H9 (cell line): ENCODE measurements around the gene TPD52L1. TPM values are rescaled to one million over a fixed set of nuclear protein-coding genes. Genes with fewer than 3 reads are reported as not detected.

Experiments
- DNase-seq: peaks from one replicate; pipeline ENCODE4 v3.0.0-alpha.2; 2017
- H2AFZ ChIP-seq: one replicate; pipeline ENCODE4 v1.6.1; 2013; ENCODE audit warnings: mild to moderate bottlenecking, low read length, control low read depth, moderate library complexity
- H2AK5ac ChIP-seq: 2 replicates; pipeline ENCODE4 v1.6.1; 2013; ENCODE audit warnings: low read length, control low read depth, mixed read lengths; ENCODE audit not compliant: insufficient read length
- H2BK120ac ChIP-seq: one replicate; pipeline ENCODE4 v1.6.1; 2013; ENCODE audit warnings: low read depth, mild to moderate bottlenecking, low read length, control low read depth, inconsistent platforms; ENCODE audit not compliant: poor library complexity, severe bottlenecking
- H2BK12ac ChIP-seq: 2 replicates; pipeline ENCODE4 v1.6.1; 2013; ENCODE audit warnings: low read length, control low read depth, mixed read lengths, low read depth; ENCODE audit not compliant: insufficient read length
- H2BK15ac ChIP-seq: 2 replicates; pipeline ENCODE4 v1.6.1; 2013; ENCODE audit warnings: low read depth, low read length, control low read depth
- H2BK20ac ChIP-seq: one replicate; pipeline ENCODE4 v1.6.1; 2013; ENCODE audit warnings: low read depth, mild to moderate bottlenecking, low read length, control low read depth, inconsistent platforms; ENCODE audit not compliant: poor library complexity, severe bottlenecking
- H2BK5ac ChIP-seq: 2 replicates; pipeline ENCODE4 v1.6.1; 2013; ENCODE audit warnings: low read length, control low read depth, mixed read lengths; ENCODE audit not compliant: insufficient read length
- H3K14ac ChIP-seq: 2 replicates; pipeline ENCODE4 v1.6.1; 2013; ENCODE audit warnings: low read length, control low read depth; ENCODE audit not compliant: insufficient read depth
- H3K18ac ChIP-seq: 2 replicates; pipeline ENCODE4 v1.6.1; 2013; ENCODE audit warnings: low read depth, mild to moderate bottlenecking, mixed read lengths, low read length, control low read depth; ENCODE audit not compliant: insufficient read length
- H3K23ac ChIP-seq: 2 replicates; pipeline ENCODE4 v1.6.1; 2013; ENCODE audit warnings: low read length, control low read depth, mixed read lengths, low read depth; ENCODE audit not compliant: insufficient read length
- H3K23me2 ChIP-seq: 2 replicates; pipeline ENCODE4 v1.6.1; 2013; ENCODE audit warnings: low read depth, mild to moderate bottlenecking, mixed read lengths, low read length, control low read depth; ENCODE audit not compliant: insufficient read length, poor library complexity, severe bottlenecking
- H3K27ac ChIP-seq: 2 replicates; pipeline ENCODE4 v1.5.1; 2013; ENCODE audit warnings: low read length, control low read depth, mixed read lengths, low read depth; ENCODE audit not compliant: insufficient read length
- H3K27me3 ChIP-seq: 2 replicates; pipeline ENCODE4 v1.6.1; 2013; ENCODE audit warnings: low read length, control low read depth, inconsistent platforms; ENCODE audit not compliant: insufficient read depth
- H3K4ac ChIP-seq: 2 replicates; pipeline ENCODE4 v1.6.1; 2013; ENCODE audit warnings: low read depth, mild to moderate bottlenecking, control low read depth, inconsistent platforms, low read length, moderate library complexity
- H3K4me1 ChIP-seq: 2 replicates; pipeline ENCODE4 v1.6.1; 2013; ENCODE audit warnings: low read length, control low read depth, inconsistent platforms; ENCODE audit not compliant: insufficient read depth
- H3K4me2 ChIP-seq: 2 replicates; pipeline ENCODE4 v1.6.1; 2013; ENCODE audit warnings: low read length, control low read depth, mixed read lengths; ENCODE audit not compliant: insufficient read length, insufficient read depth
- H3K56ac ChIP-seq: 2 replicates; pipeline ENCODE4 v1.6.1; 2013; ENCODE audit warnings: low read depth, mild to moderate bottlenecking, mixed read lengths, low read length, control low read depth; ENCODE audit not compliant: insufficient read length
- H3K79me1 ChIP-seq: 2 replicates; pipeline ENCODE4 v1.6.1; 2013; ENCODE audit warnings: low read depth, mild to moderate bottlenecking, moderate library complexity, low read length, control low read depth, inconsistent platforms; ENCODE audit not compliant: insufficient read depth, poor library complexity, severe bottlenecking
- H3K79me2 ChIP-seq: 2 replicates; pipeline ENCODE4 v1.6.1; 2013; ENCODE audit warnings: low read length, control low read depth, inconsistent platforms; ENCODE audit not compliant: insufficient read depth
- H3K9ac ChIP-seq: 2 replicates; pipeline ENCODE4 v1.6.1; 2013; ENCODE audit warnings: low read length, control low read depth, mixed read lengths; ENCODE audit not compliant: insufficient read length; ENCODE audit errors: extremely low read depth
- H3K9me3 ChIP-seq: one replicate; pipeline ENCODE4 v1.6.1; 2013; ENCODE audit warnings: low read depth, low read length, inconsistent platforms; ENCODE audit not compliant: control insufficient read depth
- H3T11ph ChIP-seq: one replicate; pipeline ENCODE4 v1.6.1; 2013; ENCODE audit warnings: mild to moderate bottlenecking, low read length, control low read depth, inconsistent platforms
- H4K20me1 ChIP-seq: one replicate; pipeline ENCODE4 v1.6.1; 2013; ENCODE audit not compliant: control insufficient read depth, insufficient read length, insufficient read depth
- H4K5ac ChIP-seq: 2 replicates; pipeline ENCODE4 v1.6.1; 2013; ENCODE audit warnings: low read depth, mild to moderate bottlenecking, mixed read lengths, low read length, control low read depth; ENCODE audit not compliant: insufficient read length
- H4K8ac ChIP-seq: replicated peaks from 2 replicates; pipeline ENCODE4 v1.6.1; 2013; ENCODE audit warnings: low read length, control low read depth, mixed read lengths, low read depth; ENCODE audit not compliant: insufficient read length
- H4K91ac ChIP-seq: 2 replicates; pipeline ENCODE4 v1.6.1; 2013; ENCODE audit warnings: low read depth, mild to moderate bottlenecking, moderate library complexity, mixed read lengths, low read length, control low read depth; ENCODE audit not compliant: insufficient read length
- H3K27ac Mint-ChIP-seq, 3 experiments: 2 replicates in 2 of 3; 3 replicates in 1 of 3; pipeline ENCODE4 v1.8.0; 2020 to 2021; ENCODE audit warnings: mixed read lengths in 3 of 3, mild to moderate bottlenecking in 1 of 3, moderate library complexity in 1 of 3
- H3K27me3 Mint-ChIP-seq: 2 replicates; pipeline ENCODE4 v1.8.0; 2021; ENCODE audit warnings: low read depth, mild to moderate bottlenecking, moderate library complexity, mixed read lengths
- H3K36me3 Mint-ChIP-seq, 3 experiments: 2 replicates in 2 of 3; 3 replicates in 1 of 3; pipeline ENCODE4 v1.8.0; 2020 to 2021; ENCODE audit warnings: low read depth in 3 of 3, mixed read lengths in 3 of 3; ENCODE audit not compliant: insufficient read depth in 1 of 3
- H3K4me1 Mint-ChIP-seq, 2 experiments: 2 replicates each; pipeline ENCODE4 v1.8.0; 2020; ENCODE audit warnings: mixed read lengths in 2 of 2
- H3K4me3 Mint-ChIP-seq, 2 experiments: 2 replicates in 1 of 2; 3 replicates in 1 of 2; pipeline ENCODE4 v1.8.0; 2020 to 2021; ENCODE audit warnings: mild to moderate bottlenecking in 2 of 2, mixed read lengths in 2 of 2, moderate library complexity in 1 of 2
- H3K9me3 Mint-ChIP-seq, 2 experiments: 2 replicates in 1 of 2; 3 replicates in 1 of 2; pipeline ENCODE4 v1.8.0; 2020; ENCODE audit warnings: mild to moderate bottlenecking in 2 of 2, mixed read lengths in 2 of 2, moderate library complexity in 1 of 2
- CTCF ChIP-seq: fragments of 200-600 bp; sonication (generic); conservative IDR thresholded peaks from 3 replicates; pipeline ENCODE4 v1.8.0; 2021; ENCODE audit warnings: antibody characterized with exemption, mild to moderate bottlenecking
- WGBS: extraction: QIAGEN DNeasy Blood & Tissue Kit; methylation state at CpG from one replicate; pipeline ENCODE4 v1.1.7; 2013; ENCODE audit warnings: missing lambda C conversion rate, low lambda C conversion rate, mixed read lengths; ENCODE audit not compliant: insufficient read length; ENCODE audit errors: extremely low coverage; 5-methylcytosine and 5-hydroxymethylcytosine counted together
- total RNA-seq: library from RNA; stranded (reverse); gene quantifications from 2 replicates; pipeline ENCODE4 v1.2.1, GENCODE V29; 2021

Gene TPD52L1
- total RNA-seq, 1 experiment from 2014 or later, result 6.6 TPM

DNA sequence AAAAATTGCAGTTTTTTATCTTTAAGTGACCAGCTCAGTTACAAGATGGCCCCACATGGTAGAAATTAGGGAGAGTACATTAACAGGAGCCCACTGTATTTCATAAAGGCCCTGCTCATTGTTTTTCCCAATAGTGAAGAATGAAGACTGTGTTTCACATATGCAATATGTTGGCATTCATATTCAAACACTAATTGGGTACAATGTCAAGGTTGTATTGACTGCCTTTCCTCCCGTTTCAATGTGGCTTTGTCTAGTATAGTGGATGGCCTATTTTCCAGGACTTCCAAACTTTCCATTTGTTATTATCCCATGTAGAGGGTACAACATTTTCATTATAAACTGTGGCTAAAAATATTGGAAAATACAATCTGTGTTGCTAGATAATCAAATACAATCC is 96.9 kb downstream of the TPD52L1 start:
- H3K27ac Mint-ChIP-seq, result no peak overlapping the region
- WGBS, result no CpG with 5 or more reads among the region's 1 CpG

More for the DNA sequence above, 96.9 kb downstream of the TPD52L1 start:
- Histone ChIP-seq H2BK20ac (no peak overlapping the region), H3K9ac (no peak overlapping the region), H3K9me3 (no peaks in the 10 kb centered on the region), H3K27me3 (no peaks in the 10 kb centered on the region), H3K14ac (no peak overlapping the region), H3K27ac (no peak overlapping the region), H3K56ac (no peak overlapping the region), H3K4me1 (no peaks in the 10 kb centered on the region; the same call in 1 of the 2 replicates), H3K23ac (no peak overlapping the region), H3K4ac (no peak overlapping the region), H3K23me2 (no peaks in the 10 kb centered on the region), H3T11ph (no peak overlapping the region), H3K4me2 (no peak overlapping the region), H2BK12ac (no peak overlapping the region), H2AFZ (no peak overlapping the region), H4K8ac (no peak overlapping the region), H2BK15ac (no peak overlapping the region), H2BK5ac (no peak overlapping the region), H4K20me1 (no peaks in the 10 kb centered on the region), H3K79me1 (no peaks in the 10 kb centered on the region), H3K18ac (no peak overlapping the region), H3K79me2 (no peaks in the 10 kb centered on the region), H2BK120ac (no peak overlapping the region), H4K5ac (no peak overlapping the region), H2AK5ac (no peak overlapping the region), H4K91ac (no peak overlapping the region)
- no peak for DNase-seq
- H3K36me3 Mint-ChIP-seq, result no peaks in the 10 kb centered on the region
- no peak overlapping the region for H3K4me3 Mint-ChIP-seq
- no peaks in the 10 kb centered on the region for H3K27me3 Mint-ChIP-seq
- H3K4me1 Mint-ChIP-seq, result peaks cover 12% of the 10 kb centered on the region in 2 experiments
- no peaks in the 10 kb centered on the region for H3K9me3 Mint-ChIP-seq
- no peak for TF ChIP-seq CTCF
